ENCODE results near the gene PSME3.
"Not testable (repeated sequence)": the region's sequence is repeated elsewhere in the genome, so short reads cannot be mapped to it uniquely, and the experiment has no call there.

GRCh38 chr17:42885806-42886205 lies 52.6 kb downstream of the PSME3 start:
- TF ChIP-seq CTCF (conservative IDR thresholded peaks at IDR 0.05 in 1 of 2, IDR thresholded peaks at IDR 0.05 in 1 of 2; ENCODE audit: extremely low read depth in 1 of 2, insufficient read depth in 1 of 2, low read depth in 1 of 2, low read length in 2 of 2); EZH2 (IDR thresholded peaks at IDR 0.05; ENCODE audit: borderline replicate concordance, low read length): not testable (repeated sequence)

Measured in mammary epithelial cell (primary cell).